Hematopoietic multipotent progenitor cell treated with erythropoietin and hydrocortisone succinate and interleukin-3 and kit ligand, for 4 days (in vitro differentiated cells): Measurements from ENCODE around the gene ENPEP.
A peak's percentile ranks its signal among the peaks of the same experiment; 100 is the strongest.
"Not testable (repeated sequence)": the region's sequence is repeated elsewhere in the genome, so short reads cannot be mapped to it uniquely, and the experiment has no call there.

Experiments
- DNase-seq: peaks from one replicate; pipeline ENCODE4 v3.0.0-alpha.2; 2015

Gene ENPEP

DNA sequence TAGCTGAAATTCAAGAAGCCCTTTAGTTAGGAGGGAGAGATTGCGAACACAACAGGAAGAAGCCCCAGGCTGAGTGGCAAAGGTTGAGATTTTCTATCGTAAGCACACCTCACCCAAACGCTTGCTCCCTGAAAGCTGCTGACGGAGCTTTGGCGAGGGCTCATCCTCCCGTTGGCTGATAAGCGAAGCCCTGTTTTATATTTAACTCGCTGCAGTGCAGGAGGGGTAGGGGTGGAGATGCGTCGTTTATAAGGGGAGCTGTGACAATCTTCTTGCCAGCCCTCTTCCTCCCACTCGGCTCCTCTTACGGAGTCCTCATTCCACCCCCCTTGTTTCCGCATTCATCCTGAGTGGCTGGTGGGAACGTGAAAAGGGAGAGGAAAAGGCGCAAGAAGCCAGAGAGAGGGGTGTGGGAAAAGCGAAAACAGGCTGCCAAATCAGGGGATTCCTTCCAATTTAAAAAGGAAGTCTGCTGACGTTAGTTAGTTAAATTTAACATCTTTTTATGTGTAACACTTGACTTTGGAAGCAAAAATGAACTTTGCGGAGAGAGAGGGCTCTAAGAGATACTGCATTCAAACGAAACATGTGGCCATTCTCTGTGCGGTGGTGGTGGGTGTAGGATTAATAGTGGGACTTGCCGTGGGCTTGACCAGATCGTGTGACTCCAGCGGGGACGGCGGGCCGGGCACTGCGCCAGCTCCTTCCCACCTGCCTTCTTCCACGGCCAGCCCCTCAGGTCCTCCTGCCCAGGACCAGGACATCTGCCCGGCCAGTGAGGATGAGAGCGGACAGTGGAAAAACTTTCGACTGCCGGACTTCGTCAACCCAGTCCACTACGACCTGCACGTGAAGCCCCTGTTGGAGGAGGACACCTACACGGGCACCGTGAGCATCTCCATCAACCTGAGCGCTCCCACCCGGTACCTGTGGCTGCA, at the start of gene ENPEP:
Gene ENPEP, plus strand, starts transcription at position 275 of the 938 bp plus-strand sequence. Its CDS starts 260 bp downstream, at position 535.
- DNase-seq = no peak

DNA sequence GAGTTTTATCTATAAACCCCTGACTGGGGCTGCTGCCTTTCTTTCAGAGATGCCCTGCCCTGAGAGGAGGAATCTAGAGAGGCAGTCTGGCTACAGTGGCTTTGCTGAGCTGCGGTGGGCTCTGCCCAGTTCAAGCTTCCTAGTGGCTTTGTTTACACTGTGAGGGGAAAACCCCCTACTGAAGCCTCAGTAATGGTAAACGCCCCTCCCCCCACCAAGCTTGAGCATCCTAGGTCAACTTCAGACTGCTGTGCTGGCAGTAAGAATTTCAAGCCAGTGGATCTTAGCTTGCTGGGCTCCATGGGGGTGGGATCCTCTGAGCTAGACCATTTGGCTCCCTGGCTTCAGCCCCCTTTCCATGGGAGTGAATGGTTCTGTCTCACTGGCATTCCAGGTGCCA, 44.1 kb upstream of the ENPEP start:
- not testable (repeated sequence) for DNase-seq

DNA sequence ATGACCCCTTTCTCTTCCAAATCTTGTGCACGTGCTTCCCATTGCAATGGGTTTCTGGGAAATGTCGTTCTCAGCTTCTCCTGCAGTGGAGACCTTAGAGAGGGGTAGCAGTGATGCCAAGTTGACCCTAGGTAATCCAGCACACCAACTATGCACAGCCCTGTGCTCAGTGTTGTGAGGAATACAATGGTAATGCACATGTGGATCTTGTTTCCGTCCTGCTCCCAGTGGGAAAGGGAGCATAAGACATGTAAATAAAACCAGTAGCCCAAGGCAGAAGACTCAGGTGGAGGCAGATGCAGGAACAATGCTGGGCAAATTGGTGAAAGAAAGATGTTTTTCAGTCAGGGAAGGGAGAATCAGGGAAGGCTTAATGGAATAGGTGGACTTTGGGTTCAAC, 38.7 kb upstream of the ENPEP start:
- DNase-seq = not testable (repeated sequence)

DNA sequence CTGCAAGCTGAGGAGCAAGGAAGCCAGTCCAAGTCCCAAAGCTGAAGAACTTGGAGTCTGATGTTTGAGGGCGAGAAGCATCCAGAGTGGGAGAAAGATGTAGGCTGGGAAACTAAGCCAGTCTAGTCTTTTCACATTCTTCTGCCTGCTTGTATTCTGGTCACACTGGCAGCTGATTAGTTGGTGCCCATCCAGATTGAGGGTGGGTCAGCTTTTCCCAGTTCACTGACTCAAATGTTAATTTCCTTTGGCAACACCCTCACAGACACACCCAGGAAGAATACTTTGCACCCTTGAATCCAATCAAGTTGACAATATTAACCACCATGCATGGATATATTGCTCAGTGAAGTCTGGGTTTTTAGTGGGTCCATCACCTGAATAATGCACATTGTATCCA, 36.7 kb upstream of the ENPEP start:
- DNase-seq = not testable (repeated sequence)

DNA sequence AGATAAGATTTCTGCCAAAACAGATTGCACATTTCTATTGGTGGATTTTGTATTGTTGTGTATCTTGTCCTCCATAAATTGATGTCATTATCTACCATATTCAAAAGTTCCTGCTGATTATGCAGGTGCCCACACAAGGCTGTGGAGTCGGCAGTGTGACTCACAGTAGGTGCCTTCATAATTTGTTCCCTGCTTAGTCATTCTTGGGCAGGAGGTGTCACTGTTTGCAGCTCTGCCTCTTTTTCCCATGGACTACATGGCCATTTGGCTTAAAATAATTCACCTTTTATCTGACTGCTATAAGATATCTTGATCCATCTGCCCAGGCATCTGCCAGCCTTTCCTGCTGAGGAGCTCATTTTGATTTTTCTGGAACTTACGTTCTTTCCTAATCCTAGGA, 33.6 kb upstream of the ENPEP start:
- no peak for DNase-seq

DNA sequence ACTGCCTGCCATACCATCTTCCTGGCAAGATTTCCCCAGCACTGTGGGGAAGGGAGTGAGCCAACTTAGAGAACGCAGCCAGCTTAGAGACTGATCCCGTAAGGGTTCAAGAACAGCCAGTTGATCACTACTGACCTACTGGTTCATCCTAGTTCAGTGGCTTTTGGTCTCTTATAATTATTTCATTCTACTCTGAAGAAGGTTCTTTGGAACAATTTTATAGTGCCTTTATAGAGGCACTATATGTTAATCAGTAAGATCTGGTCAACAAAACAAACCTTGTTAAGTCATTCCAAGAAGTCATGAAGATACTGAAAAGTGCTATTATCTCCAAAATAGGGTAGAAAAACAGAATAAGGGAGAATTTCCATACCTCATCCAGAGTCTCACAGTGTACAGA, 33.2 kb upstream of the ENPEP start:
- DNase-seq = no peak

GRCh38 chr4:110449947-110450346, 26.0 kb upstream of the ENPEP start:
- DNase-seq = no peak

DNA sequence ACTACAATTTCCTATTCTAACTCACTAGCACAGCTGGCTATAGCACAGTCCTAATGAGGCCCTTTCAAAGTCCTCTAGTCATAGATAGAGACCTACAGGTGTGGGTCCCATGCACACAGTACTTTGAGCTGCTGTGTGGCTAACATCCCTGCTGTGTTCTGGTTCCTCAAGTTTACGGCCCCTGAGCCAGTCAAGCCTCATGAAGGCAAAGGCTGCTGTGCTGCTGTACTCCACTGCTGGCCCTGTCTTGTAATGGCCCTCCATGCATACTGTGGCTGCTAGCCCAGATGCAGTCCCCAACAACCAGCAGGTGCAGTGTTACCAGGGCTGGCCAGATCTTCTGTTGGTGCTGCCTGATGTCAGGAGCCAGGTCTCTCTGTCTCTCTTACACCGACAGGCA, 23.4 kb upstream of the ENPEP start:
- DNase-seq = no peak

DNA sequence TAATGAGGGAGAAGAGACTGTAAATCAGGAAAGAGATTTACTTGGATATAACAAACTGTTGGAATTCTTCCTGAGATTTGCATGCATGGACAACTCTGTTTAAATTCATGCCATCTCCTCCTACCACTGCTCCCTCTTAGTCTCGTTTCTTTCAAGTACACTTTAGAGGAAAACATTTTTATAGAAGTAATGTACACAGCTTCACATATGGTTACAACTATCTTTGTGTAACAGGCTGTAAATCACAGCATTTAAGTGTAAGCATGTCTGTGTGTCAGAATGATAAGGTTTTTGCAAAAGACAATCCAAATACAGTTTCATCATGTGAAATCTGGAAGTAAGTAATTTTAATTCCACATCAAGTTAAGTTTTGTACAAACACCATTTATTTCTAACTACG, 21.5 kb upstream of the ENPEP start:
- DNase-seq = no peak

DNA sequence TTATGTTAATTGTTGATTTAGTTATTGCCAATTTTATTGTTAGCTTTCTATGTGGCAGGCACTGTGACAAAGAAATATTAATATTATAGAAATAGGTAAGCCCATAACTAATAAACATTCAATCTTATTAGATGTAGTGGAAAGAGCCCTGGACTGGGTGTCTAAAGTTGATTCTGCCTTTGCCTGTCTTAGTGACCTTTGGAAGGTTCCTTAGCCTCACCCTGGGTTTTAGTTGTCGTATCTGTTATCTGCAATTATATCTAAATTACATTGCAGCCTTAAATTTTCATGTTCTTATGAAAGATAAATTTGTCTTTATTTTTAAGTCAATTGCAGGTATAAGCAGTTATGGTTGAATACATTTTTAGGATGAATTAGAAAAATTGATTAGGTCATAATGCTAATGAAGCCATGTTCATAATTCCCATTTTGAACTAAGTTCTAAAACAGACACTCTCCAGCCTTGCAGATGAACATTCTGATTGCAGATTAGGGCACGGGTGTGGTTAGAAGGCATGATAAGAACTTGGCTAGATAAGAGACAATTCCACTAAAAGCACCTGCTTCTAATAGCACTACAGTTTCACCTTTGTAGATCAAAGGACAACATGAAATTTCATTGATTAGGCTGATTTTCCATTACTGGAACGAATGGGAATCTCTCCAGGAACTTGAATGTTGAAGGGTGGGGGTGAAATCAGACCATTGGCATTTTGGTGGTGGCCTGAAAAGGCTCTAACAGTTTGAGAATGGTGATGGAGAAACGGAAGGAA, 17.3 kb upstream of the ENPEP start:
- DNase-seq = no peak

GRCh38 chr4:110460074-110460746, 15.7 kb upstream of the ENPEP start:
- DNase-seq = no peak

DNA sequence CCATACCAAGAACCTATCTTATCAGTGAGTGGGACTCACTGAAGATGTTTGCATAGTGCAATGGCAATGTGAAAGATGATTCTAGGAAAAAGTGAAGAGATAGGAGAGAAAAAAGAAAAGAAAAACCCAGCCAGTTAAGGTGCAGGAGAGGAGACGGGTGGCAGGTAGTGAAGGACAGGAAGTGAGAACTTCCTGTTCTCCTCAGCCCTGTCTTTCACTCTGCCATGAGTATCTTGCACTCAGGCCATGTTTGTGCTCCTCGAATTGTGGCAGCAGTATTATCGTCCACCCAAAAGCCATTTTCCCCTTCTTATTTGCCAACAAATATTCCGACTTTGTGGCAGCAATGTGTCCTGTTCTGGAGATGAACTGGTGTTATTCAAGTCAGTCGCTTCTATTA, 8.6 kb upstream of the ENPEP start:
- no peak for DNase-seq

GRCh38 chr4:110472583-110473329, 3.2 kb upstream of the ENPEP start:
- no peak for DNase-seq

DNA sequence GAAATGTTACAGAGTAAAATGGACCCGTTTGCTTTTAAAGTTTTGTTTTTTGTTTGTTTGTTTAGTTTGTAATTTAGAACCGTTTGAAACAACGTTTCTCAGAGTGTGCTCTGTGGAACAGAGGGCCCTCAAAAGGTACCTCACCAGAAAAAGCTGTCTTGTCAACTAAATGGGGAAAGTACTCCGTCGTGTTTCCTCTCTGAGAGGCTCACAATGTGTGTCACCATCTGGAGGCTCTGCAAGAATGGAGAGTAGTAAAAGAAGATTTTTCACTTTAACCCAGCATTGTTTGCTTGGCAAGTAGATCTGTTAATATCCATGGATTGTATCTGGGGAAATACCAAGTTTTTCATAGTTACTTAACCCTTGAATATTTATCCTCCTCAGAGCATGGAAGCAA, 1.5 kb upstream of the ENPEP start:
- DNase-seq = no peak

- not testable (repeated sequence) for DNase-seq
These were observed 875 bp upstream of the ENPEP start for GRCh38 chr4:110475080-110475479.

- no peak for DNase-seq
These were observed 1.9 kb downstream of the ENPEP start for GRCh38 chr4:110477836-110478235.

GRCh38 chr4:110480031-110480549, 4.1 kb downstream of the ENPEP start:
- no peak for DNase-seq

- no peak for DNase-seq
These were observed 4.9 kb downstream of the ENPEP start for GRCh38 chr4:110480746-110481271.

GRCh38 chr4:110483516-110483915, 7.6 kb downstream of the ENPEP start:
- no peak for DNase-seq

GRCh38 chr4:110484029-110484428, 8.1 kb downstream of the ENPEP start:
- DNase-seq = peak; percentile 21

GRCh38 chr4:110484767-110485166, 8.8 kb downstream of the ENPEP start:
- DNase-seq = no peak

GRCh38 chr4:110485452-110485851, 9.5 kb downstream of the ENPEP start:
- DNase-seq = no peak
